Activated CD4-positive, alpha-beta T cell treated with anti-CD3 and anti-CD28 coated beads for 1 hour (primary cell): ENCODE measurements around the gene DTL.
"Not testable (repeated sequence)": the region's sequence is repeated elsewhere in the genome, so short reads cannot be mapped to it uniquely, and the experiment has no call there.

Experiments used
- DNase-seq: peaks from one replicate; pipeline ENCODE4 v3.0.0-alpha.2; 2020

DTL gene

GRCh38 chr1:212035123-212035834, at the start of gene DTL, which contains the start of gene INTS7:
TSS of gene DTL (plus strand) at chr1:212035748. CDS start at chr1:212035891, 143 bp downstream.
TSS of gene INTS7 (minus strand) at chr1:212035557. CDS start at chr1:212035437, 120 bp downstream.
- DNase-seq: peak; percentile 97

GRCh38 chr1:211986628-211987254, 48.8 kb upstream of the DTL start:
- DNase-seq: no peak

GRCh38 chr1:211991695-211992094, 43.9 kb upstream of the DTL start:
- no peak for DNase-seq

GRCh38 chr1:211997426-211997825, 38.1 kb upstream of the DTL start:
- not testable (repeated sequence) for DNase-seq

GRCh38 chr1:212002536-212002935, 33.0 kb upstream of the DTL start:
- DNase-seq: no peak

GRCh38 chr1:212004895-212005608, 30.5 kb upstream of the DTL start:
- DNase-seq: no peak

- DNase-seq: no peak
Observed at GRCh38 chr1:212007178-212007577, 28.4 kb upstream of the DTL start.

GRCh38 chr1:212007886-212008285, 27.7 kb upstream of the DTL start:
- no peak for DNase-seq

- no peak for DNase-seq
Observed at GRCh38 chr1:212009561-212009960, 26.0 kb upstream of the DTL start.

GRCh38 chr1:212010004-212010403, 25.5 kb upstream of the DTL start:
- DNase-seq: no peak

- DNase-seq: peak; percentile 52
Observed at GRCh38 chr1:212012034-212012740, 23.4 kb upstream of the DTL start.

- DNase-seq: no peak
Observed at GRCh38 chr1:212013672-212014071, 21.9 kb upstream of the DTL start.

- no peak for DNase-seq
Observed at GRCh38 chr1:212020975-212021374, 14.6 kb upstream of the DTL start.

- DNase-seq: no peak
Observed at GRCh38 chr1:212021563-212021962, 14.0 kb upstream of the DTL start.

- not testable (repeated sequence) for DNase-seq
Observed at GRCh38 chr1:212022908-212023307, 12.6 kb upstream of the DTL start.

GRCh38 chr1:212024469-212025149, 10.9 kb upstream of the DTL start:
- DNase-seq: no peak

GRCh38 chr1:212027727-212028126, 7.8 kb upstream of the DTL start:
- not testable (repeated sequence) for DNase-seq

- DNase-seq: no peak
Observed at GRCh38 chr1:212030936-212031528, 4.5 kb upstream of the DTL start.

- no peak for DNase-seq
Observed at GRCh38 chr1:212034516-212035122, 929 bp upstream of the DTL start.

- no peak for DNase-seq
Observed at GRCh38 chr1:212035835-212036605, 472 bp downstream of the DTL start.

GRCh38 chr1:212037900-212038299, 2.4 kb downstream of the DTL start:
- DNase-seq: no peak
